Testis (tissue), 3 donors: ENCODE results near the gene TSSK3. TPM values are rescaled to one million over a fixed set of nuclear protein-coding genes. Genes with fewer than 3 reads are reported as not detected.

Experiments used
- DNase-seq: peaks from one replicate; pipeline ENCODE4 v3.0.0-alpha.2; 2019
- H3K27ac ChIP-seq, 2 donors: fragments of 200-600 bp; sonication (generic); one replicate each; pipeline ENCODE4 v1.5.1; 2019
- H3K27me3 ChIP-seq: fragments of 200-600 bp; sonication (generic); one replicate; pipeline ENCODE4 v1.5.1; 2019
- H3K36me3 ChIP-seq: fragments of 200-600 bp; sonication (generic); one replicate; pipeline ENCODE4 v1.5.1; 2017; ENCODE audit warnings: low read depth; ENCODE audit errors: missing control alignments
- H3K4me1 ChIP-seq: fragments of 200-600 bp; sonication (generic); one replicate; pipeline ENCODE4 v1.5.1; 2019
- H3K4me3 ChIP-seq, 2 donors: fragments of 200-600 bp; sonication (generic); one replicate each; pipeline ENCODE4 v1.5.1; 2017 to 2019
- H3K9me3 ChIP-seq: fragments of 200-600 bp; sonication (generic); one replicate; pipeline ENCODE4 v1.5.1; 2017
- CTCF ChIP-seq, 3 experiments: fragments of 450-650 bp in 2 of 3; fragments of 200-600 bp in 1 of 3; sonication (generic) in 1 of 3; IDR thresholded peaks; one replicate each; pipeline ENCODE4 v1.5.1; 2016 to 2019; ENCODE audit warnings: antibody characterized with exemption in 3 of 3, mild to moderate bottlenecking in 2 of 3, moderate library complexity in 1 of 3
- POLR2A ChIP-seq: fragments of 450-650 bp; IDR thresholded peaks from one replicate; pipeline ENCODE4 v1.6.1; 2017; ENCODE audit warnings: antibody characterized with exemption, mild to moderate bottlenecking, moderate library complexity
- WGBS, 2 donors: methylation state at CpG; one replicate each; pipeline ENCODE4 v1.1.5; 2018; 5-methylcytosine and 5-hydroxymethylcytosine counted together
- intact Hi-C: fragments of 100-400 bp; cut with DNase I; formaldehyde crosslinking; loops from one replicate; pipeline ENCODE4 v1.15.1; 2023; ENCODE audit warnings: low total_unique reads
- polyA plus RNA-seq: library from polyadenylated mRNA; stranded (reverse); fragments of 350-450 nt; fragmentation: Illumina TruSeq; extraction: RNeasy Lipid Tissue Mini Kit (QIAGEN cat#74804); gene quantifications from one replicate; pipeline ENCODE4 v1.2.3, GENCODE V29; 2014; ENCODE audit warnings: low read depth, low replicate concordance; ENCODE audit not compliant: insufficient read depth
- total RNA-seq, 2 donors: library from RNA; depleted of rRNA; stranded (reverse); fragments of >200 nt; gene quantifications; one replicate each; pipeline ENCODE4 v1.2.3, GENCODE V29; 2016

Gene TSSK3
- total and polyA plus RNA-seq, 3 donors from 2014 or later = 25.7 to 72.9 (median 55.6) TPM

GRCh38 chr1:32365445-32365844 lies 3.1 kb downstream of the TSSK3 start:
- H3K27ac ChIP-seq = peak overlapping the region in 1 of 2 donors; percentile 24
- H3K27me3 ChIP-seq = no peaks in the 10 kb centered on the region
- no peak overlapping the region for H3K4me3 ChIP-seq
- no peaks in the 10 kb centered on the region for H3K9me3 ChIP-seq
- no peaks in the 10 kb centered on the region for H3K36me3 ChIP-seq
- no peak for DNase-seq
- intact Hi-C loops = no loop called here
- peaks cover 29% of the 10 kb centered on the region for H3K4me1 ChIP-seq
- TF ChIP-seq CTCF (IDR thresholded peaks at IDR 0.05) = no peak
- no peak for TF ChIP-seq POLR2A
- 73 to 77% methylated on average over 6 of the region's 6 CpGs for WGBS, 2 donors

- no peaks in the 10 kb centered on the region for H3K27me3 ChIP-seq
- H3K4me1 ChIP-seq = peaks cover 7% of the 10 kb centered on the region
- no peak for DNase-seq
- no peaks in the 10 kb centered on the region for H3K36me3 ChIP-seq
- no peak for TF ChIP-seq CTCF (IDR thresholded peaks at IDR 0.05)
- no peak for TF ChIP-seq POLR2A
- no peak overlapping the region for H3K4me3 ChIP-seq
- intact Hi-C loops = no loop called here
- no peaks in the 10 kb centered on the region for H3K9me3 ChIP-seq
- H3K27ac ChIP-seq = no peak overlapping the region
- WGBS, 2 donors = 96% methylated on average over 7 of the region's 7 CpGs
Observed at GRCh38 chr1:32367912-32368635, 5.7 kb downstream of the TSSK3 start.

- no peaks in the 10 kb centered on the region for H3K36me3 ChIP-seq
Observed at GRCh38 chr1:32372149-32372756, 9.9 kb downstream of the TSSK3 start.

GRCh38 chr1:32373996-32374592 lies 11.8 kb downstream of the TSSK3 start:
- no peaks in the 10 kb centered on the region for H3K27me3 ChIP-seq
- TF ChIP-seq CTCF (IDR thresholded peaks at IDR 0.05) = no peak
- no peak for TF ChIP-seq POLR2A
- intact Hi-C loops = no loop called here
- H3K4me1 ChIP-seq = no peaks in the 10 kb centered on the region
- no peak overlapping the region for H3K4me3 ChIP-seq
- 55 to 79% methylated on average over 1 of the region's 1 CpG for WGBS, 2 donors
- H3K36me3 ChIP-seq = no peaks in the 10 kb centered on the region
- H3K27ac ChIP-seq = no peak overlapping the region
- H3K9me3 ChIP-seq = no peaks in the 10 kb centered on the region
- DNase-seq = no peak

More at GRCh38 chr1:32372149-32372756, 9.9 kb downstream of the TSSK3 start:
- H3K4me3 ChIP-seq = no peak overlapping the region
- intact Hi-C loops = no loop called here
- H3K27ac ChIP-seq = no peak overlapping the region
- DNase-seq = no peak
- no peak for TF ChIP-seq POLR2A
- H3K4me1 ChIP-seq = no peaks in the 10 kb centered on the region
- H3K9me3 ChIP-seq = no peaks in the 10 kb centered on the region
- 80 to 86% methylated on average over 5 of the region's 5 CpGs for WGBS, 2 donors
- H3K27me3 ChIP-seq = no peaks in the 10 kb centered on the region

- intact Hi-C loops = no loop called here
- Histone ChIP-seq H3K9me3 (no peaks in the 10 kb centered on the region), H3K36me3 (no peaks in the 10 kb centered on the region), H3K27me3 (no peaks in the 10 kb centered on the region), H3K4me3 (no peak overlapping the region), H3K27ac (no peak overlapping the region), H3K4me1 (no peaks in the 10 kb centered on the region)
- WGBS, 2 donors = 88 to 92% methylated on average over 9 to 11 of the region's 11 CpGs
- DNase-seq = no peak
- no peak for TF ChIP-seq CTCF (IDR thresholded peaks at IDR 0.05)
- TF ChIP-seq POLR2A = no peak
Observed at GRCh38 chr1:32376199-32376598, 13.9 kb downstream of the TSSK3 start.
